Measurements from ENCODE around the gene OSBPL3. TPM values are rescaled to one million over a fixed set of nuclear protein-coding genes. Genes with fewer than 3 reads are reported as not detected.
A peak's percentile ranks its signal among the peaks of the same experiment; 100 is the strongest.

OSBPL3 gene
- polyA plus RNA-seq, 3 donors, result 2.6 to 9.2 (median 3.7) TPM

DNA sequence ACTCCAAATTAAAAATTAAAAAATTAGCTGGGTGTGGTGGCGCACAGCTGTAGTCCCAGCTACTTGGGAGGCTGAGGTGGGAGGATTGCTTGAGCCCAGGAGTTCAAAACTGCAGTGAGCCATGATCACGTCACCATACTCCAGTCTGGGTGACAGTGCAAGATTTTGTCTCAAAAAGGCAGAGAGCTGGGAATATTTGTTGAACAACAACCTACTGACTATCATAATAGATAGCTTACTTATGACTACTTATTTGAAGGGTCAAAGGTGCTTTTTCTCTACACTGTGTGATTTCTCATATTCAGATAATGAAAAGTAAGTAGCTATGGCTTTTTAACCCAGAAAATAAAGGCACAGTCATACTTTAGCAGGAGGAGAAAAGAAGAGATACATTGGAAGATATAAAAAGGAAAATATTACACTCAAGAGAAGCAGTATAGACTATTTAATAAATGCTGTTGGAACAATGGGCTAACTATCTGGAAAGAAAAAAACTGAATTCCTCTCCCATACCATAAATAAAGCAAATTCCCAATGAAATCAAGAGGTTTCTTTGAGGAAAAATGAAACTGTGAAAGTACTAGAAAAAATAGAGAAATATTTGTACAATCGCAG is 229.4 kb downstream of the OSBPL3 start:
- H3K9me3 ChIP-seq (replicated peaks in 1 of 2; ENCODE audit: control insufficient read depth in 1 of 2, insufficient read depth in 1 of 2, low read length in 2 of 2), result no peaks in the 10 kb centered on the region
- Mint-ChIP-seq H3K36me3 (peaks cover 3 to 5% of the 10 kb centered on the region in 2 donors), H3K27ac (peak overlapping the region in 1 of 7 donors; percentile 26), H3K9me3 (peaks cover 0 to 4% (median 0%) of the 10 kb centered on the region in 7 donors), H3K27me3 (ENCODE audit: low read depth in 3 of 3) (peaks cover 0 to 29% (median 2%) of the 10 kb centered on the region in 3 donors), H3K4me1 (peaks cover 12% of the 10 kb centered on the region), H3K4me3 (no peak overlapping the region)
- no peak overlapping the region for H3K4me2 ChIP-seq (replicated peaks; ENCODE audit: extremely low read depth, low read length, poor library complexity, severe bottlenecking)
- no peak for DNase-seq
- H3K4me1 ChIP-seq (ENCODE audit: control insufficient read depth in 1 of 2, insufficient read depth in 2 of 2, low read length in 2 of 2), result peaks cover 9 to 10% of the 10 kb centered on the region in 2 donors
- intact Hi-C loops (cut with micrococcal nuclease), result no loop called here
- H3K36me3 ChIP-seq (replicated peaks in 1 of 2; ENCODE audit: control insufficient read depth in 1 of 2, insufficient read depth in 2 of 2, low read length in 2 of 2), result no peaks in the 10 kb centered on the region
- no peak overlapping the region for H3K9ac ChIP-seq (ENCODE audit: insufficient read depth, low read length, poor library complexity, severe bottlenecking)
- H3K27ac ChIP-seq (ENCODE audit: low read depth in 1 of 2, low read length in 2 of 2), result no peak overlapping the region
- TF ChIP-seq, protein P1, sequence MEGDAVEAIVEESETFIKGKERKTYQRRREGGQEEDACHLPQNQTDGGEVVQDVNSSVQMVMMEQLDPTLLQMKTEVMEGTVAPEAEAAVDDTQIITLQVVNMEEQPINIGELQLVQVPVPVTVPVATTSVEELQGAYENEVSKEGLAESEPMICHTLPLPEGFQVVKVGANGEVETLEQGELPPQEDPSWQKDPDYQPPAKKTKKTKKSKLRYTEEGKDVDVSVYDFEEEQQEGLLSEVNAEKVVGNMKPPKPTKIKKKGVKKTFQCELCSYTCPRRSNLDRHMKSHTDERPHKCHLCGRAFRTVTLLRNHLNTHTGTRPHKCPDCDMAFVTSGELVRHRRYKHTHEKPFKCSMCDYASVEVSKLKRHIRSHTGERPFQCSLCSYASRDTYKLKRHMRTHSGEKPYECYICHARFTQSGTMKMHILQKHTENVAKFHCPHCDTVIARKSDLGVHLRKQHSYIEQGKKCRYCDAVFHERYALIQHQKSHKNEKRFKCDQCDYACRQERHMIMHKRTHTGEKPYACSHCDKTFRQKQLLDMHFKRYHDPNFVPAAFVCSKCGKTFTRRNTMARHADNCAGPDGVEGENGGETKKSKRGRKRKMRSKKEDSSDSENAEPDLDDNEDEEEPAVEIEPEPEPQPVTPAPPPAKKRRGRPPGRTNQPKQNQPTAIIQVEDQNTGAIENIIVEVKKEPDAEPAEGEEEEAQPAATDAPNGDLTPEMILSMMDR (IDR thresholded peaks at IDR 0.05), result no peak
- 100% methylated on average over 1 of the region's 3 CpGs for WGBS (ENCODE audit: insufficient coverage)
- no peak overlapping the region for H3K4me3 ChIP-seq (replicated peaks in 1 of 3; ENCODE audit: low read depth in 2 of 3, low read length in 3 of 3)
- H2AFZ ChIP-seq (ENCODE audit: insufficient read depth, low read depth, low read length, poor library complexity, severe bottlenecking), result no peak overlapping the region
- H4K20me1 ChIP-seq (ENCODE audit: insufficient read depth, low read length), result no peaks in the 10 kb centered on the region
- no peaks in the 10 kb centered on the region for H3K79me2 ChIP-seq (ENCODE audit: insufficient read depth, low read length)
- peaks cover 2 to 8% of the 10 kb centered on the region in 2 donors for H3K27me3 ChIP-seq (ENCODE audit: control insufficient read depth in 2 of 2, insufficient read depth in 2 of 2, low read length in 2 of 2)

- H3K27ac Mint-ChIP-seq, result no peak overlapping the region
Measured at GRCh38 chr7:24748521-24748920, 231.5 kb downstream of the OSBPL3 start.

More at GRCh38 chr7:24748521-24748920, 231.5 kb downstream of the OSBPL3 start:
- Histone ChIP-seq H3K27ac (ENCODE audit: low read depth in 1 of 2, low read length in 2 of 2) (no peak overlapping the region), H3K36me3 (replicated peaks in 1 of 2; ENCODE audit: control insufficient read depth in 1 of 2, insufficient read depth in 2 of 2, low read length in 2 of 2) (no peaks in the 10 kb centered on the region), H3K79me2 (ENCODE audit: insufficient read depth, low read length) (no peaks in the 10 kb centered on the region), H3K27me3 (ENCODE audit: control insufficient read depth in 2 of 2, insufficient read depth in 2 of 2, low read length in 2 of 2) (peaks cover 0 to 5% of the 10 kb centered on the region in 2 donors), H4K20me1 (ENCODE audit: insufficient read depth, low read length) (no peaks in the 10 kb centered on the region), H3K9ac (ENCODE audit: insufficient read depth, low read length, poor library complexity, severe bottlenecking) (no peak overlapping the region), H2AFZ (ENCODE audit: insufficient read depth, low read depth, low read length, poor library complexity, severe bottlenecking) (no peak overlapping the region), H3K4me1 (ENCODE audit: control insufficient read depth in 1 of 2, insufficient read depth in 2 of 2, low read length in 2 of 2) (no peaks in the 10 kb centered on the region), H3K9me3 (replicated peaks in 1 of 2; ENCODE audit: control insufficient read depth in 1 of 2, insufficient read depth in 1 of 2, low read length in 2 of 2) (no peaks in the 10 kb centered on the region), H3K4me3 (replicated peaks in 1 of 3; ENCODE audit: low read depth in 2 of 3, low read length in 3 of 3) (no peak overlapping the region), H3K4me2 (replicated peaks; ENCODE audit: extremely low read depth, low read length, poor library complexity, severe bottlenecking) (no peak overlapping the region)
- Mint-ChIP-seq H3K9me3 (no peaks in the 10 kb centered on the region), H3K4me1 (no peaks in the 10 kb centered on the region), H3K27me3 (ENCODE audit: low read depth in 3 of 3) (peaks cover 2 to 16% (median 2%) of the 10 kb centered on the region in 3 donors), H3K4me3 (no peak overlapping the region), H3K36me3 (peaks cover 0 to 3% of the 10 kb centered on the region in 2 donors)
- intact Hi-C loops (cut with micrococcal nuclease), result no loop called here
- DNase-seq, result no peak
- TF ChIP-seq, protein P1 (IDR thresholded peaks at IDR 0.05), result no peak
- 100% methylated on average over 1 of the region's 2 CpGs for WGBS (ENCODE audit: insufficient coverage)

Other genes with a start within 250 kb of the OSBPL3 start
- gene GSDME, start 222.7 kb downstream of the OSBPL3 start, polyA plus RNA-seq, result 1 to 10 TPM in 2 of 3 donors, not detected in 1; 1.3 to 2.3 TPM
- gene CYCS, start 145.1 kb upstream of the OSBPL3 start, polyA plus RNA-seq, result 10 to 100 TPM; 35.8 to 99.3 (median 80.8) TPM
- gene NPVF, start 248.3 kb upstream of the OSBPL3 start, polyA plus RNA-seq, result not detected